Measurements from ENCODE around the gene RALBP1.
"Not testable (repeated sequence)": the region's sequence is repeated elsewhere in the genome, so short reads cannot be mapped to it uniquely, and the experiment has no call there.

Gene RALBP1

DNA sequence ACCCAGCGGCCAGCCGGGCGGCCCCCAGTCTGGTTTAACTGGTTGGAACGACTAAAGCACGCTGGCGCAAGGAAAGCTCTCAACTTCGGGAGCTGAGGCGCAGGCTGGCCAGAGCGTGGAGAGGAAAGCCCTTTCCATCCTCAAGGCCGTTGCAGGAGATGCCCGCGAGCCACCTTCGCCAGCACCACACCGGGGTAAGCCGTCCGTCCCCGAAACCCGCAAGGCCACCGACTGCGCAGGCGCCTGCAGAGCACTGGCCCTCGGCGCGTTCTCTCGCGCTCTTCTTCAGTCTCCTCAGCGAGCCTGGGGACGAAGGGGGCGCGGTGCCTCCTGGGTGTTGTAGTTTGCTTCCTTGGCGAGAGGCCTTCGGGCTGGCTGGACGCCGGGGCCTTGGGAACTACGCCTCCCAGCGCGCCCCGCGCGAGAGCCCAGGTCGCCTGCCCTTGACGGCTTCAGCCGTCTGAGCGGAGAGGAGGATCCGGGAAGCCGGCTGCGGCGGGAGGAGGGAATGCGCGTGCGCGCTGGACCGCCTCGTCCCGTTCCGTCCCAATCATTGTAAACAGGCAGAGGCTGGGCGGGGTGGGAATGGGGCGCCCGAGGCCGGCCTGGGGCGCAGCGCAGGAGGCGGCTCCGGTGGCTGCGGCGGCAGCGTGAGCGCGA is at the start of gene RALBP1:
Gene RALBP1, plus strand, starts transcription at position 531 of the 660 bp plus-strand sequence. CDS start 37,533 bp downstream, outside the sequence.
- DNase-seq = peak; percentile 94

DNA sequence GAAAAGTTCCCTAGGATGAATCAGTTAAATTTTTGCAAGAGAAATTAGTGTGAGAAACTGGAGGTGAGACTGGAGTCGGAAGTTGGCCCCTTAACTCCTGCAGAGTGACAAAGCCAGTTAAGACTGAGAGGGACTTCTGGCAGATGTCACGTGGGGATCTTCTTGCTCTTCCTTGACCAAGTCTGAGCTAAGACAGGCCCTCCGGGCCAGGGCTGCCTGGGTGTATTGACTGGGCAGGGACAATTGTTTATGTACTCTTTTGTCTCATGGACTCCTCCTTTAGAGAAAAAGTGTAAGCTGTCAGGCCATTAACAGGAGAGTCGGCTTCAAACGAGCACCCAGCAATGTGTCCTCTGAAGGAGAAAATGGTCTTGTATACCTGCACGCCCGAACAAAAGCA is 48.6 kb upstream of the RALBP1 start:
- no peak for DNase-seq

DNA sequence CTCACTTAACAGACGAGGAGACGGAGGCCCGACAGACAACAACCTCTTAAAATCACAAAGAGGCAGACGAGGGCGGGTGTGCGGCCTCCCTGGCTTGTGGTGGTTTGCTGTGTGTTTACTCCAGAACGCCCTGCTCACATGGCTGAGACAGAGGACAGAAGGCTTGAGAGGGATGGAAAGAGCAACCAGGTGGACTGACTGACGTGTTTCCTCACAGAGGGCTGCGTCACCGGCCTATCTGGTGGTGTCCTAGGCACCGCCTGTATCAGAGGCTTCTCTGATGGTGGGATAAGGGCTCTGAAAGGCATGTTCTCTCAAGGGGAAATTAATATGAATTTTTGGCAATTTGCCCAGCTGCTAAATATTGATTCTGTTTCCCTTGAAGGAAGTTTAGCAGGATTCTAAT is 47.0 kb upstream of the RALBP1 start:
- peak; percentile 63 for DNase-seq

DNA sequence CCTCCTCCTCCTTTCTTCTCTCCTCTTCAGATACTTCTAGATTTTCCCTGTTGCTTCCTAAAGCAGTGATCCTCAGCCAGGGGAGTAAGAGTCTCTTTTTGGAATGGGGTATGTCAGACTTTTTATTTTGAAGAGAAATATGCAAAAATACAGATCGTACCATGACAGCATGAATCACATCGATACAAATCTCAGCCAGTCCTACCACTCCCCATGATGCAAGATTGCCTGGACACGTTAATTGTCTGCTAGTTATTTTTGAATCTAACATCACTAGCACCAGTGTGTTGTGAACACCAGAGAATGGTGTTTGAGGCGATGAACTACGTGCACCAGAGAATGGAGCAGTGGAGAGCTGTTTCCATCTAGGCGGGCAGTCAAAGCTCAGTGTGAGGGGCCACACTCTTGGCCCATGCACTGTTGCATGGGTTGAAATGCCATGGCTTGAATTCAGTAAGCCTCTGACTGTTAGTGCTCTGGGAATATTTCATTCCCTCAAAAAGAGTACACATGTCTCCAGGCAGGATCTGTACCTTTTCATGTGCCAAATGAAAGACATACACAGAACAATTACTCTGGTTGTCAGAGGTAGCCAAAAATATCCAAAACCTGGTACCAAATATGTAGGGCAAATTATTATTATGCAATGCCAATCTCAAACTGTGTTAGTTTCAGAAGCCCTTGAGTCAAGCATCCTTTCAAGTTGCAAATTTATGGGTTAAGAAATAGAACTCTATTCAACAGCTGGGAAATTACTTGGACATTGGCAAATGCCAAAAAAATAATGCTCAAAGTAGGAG is 46.3 kb upstream of the RALBP1 start:
- no peak for DNase-seq

DNA sequence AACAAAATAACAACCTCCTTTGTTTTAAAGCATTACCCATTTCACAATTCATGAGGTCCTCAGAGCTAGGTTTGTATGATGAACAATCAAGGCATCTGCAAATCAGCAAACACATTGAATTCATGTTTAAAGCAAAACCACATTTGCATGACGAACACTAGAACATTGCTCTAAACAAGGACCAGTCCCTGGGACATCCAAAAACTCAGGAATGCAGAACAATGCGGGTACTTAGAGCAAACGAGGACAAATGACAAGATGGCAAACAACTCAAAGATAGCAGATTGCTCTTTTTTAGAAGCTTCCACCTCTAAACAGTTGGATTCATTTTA is 45.7 kb upstream of the RALBP1 start:
- no peak for DNase-seq

DNA sequence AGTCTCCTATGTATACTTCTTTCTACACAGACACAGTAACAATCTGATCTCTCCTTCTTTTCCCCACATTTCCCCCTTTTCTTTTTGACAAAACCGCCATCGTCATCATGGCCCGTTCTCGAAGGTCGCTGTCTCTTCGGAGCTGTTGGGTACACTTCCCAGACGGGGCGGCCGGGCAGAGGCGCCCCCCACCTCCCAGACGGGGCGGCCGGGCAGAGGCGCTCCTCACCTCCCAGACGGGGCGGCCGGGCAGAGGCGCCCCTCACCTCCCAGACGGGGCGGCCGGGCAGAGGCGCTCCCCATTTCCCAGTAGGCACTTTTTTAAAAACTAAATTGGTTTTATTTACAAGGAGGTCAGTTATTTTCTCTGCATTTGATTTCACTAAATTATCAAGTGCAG is 45.0 kb upstream of the RALBP1 start:
- not testable (repeated sequence) for DNase-seq

DNA sequence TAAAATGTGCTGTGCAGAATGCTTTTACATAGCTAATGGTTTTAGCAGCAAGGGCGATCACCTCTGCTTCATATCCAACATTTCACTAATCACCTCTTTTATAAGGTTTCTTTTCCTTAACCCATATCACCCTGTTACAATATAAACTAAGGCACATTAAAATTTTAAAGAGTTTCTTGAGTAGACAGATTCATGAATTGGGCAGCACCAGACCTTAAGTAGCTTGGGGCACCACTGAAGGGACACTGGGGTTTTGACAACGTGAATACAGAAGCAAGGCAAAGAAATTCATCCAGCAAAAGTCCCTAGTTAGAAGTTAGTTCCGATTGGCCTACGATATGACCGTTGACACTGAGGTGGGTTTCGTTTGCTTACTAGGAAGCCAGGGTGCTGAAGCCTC is 44.0 kb upstream of the RALBP1 start:
- no peak for DNase-seq

DNA sequence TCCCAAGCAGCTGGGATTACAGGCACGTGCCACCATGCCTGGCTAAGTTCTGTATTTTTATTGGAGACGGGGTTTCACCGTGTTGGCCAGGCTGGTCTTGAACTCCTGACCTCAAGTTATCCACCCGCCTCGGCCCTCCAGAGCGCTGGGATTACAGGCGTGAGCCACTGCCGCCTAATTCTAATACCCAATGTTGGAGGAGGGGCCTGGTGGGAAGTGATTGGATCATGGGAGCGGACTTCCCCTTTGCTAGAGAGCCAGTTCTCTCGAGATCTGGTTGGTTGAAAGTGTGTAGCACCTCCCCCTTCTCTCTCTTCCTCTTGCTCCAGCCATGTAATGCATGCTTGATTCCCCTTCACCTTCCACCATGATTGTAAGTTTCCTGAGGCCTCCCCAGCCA is 42.2 kb upstream of the RALBP1 start:
- DNase-seq = not testable (repeated sequence)

DNA sequence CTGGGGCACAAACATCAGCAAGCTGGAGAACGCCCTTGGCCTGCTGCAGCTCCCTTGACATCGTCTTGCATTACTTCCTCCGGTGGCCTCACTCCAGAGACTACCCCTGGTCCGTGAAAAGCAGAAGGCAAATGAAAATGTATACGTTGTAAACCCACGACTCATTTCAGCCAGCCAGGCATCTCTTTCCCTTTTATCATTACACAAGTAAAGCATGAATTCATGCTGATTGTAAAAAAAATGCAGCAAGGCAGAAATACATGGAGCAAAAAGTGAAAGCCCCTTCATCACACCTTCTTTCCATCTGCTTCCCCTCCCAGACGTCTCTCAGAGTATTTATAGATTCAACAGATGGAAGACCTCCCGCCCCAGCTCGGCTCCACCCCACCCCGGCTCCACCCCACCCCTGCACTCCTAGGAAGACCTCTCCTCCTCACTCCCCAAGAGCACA is 41.6 kb upstream of the RALBP1 start:
- no peak for DNase-seq

DNA sequence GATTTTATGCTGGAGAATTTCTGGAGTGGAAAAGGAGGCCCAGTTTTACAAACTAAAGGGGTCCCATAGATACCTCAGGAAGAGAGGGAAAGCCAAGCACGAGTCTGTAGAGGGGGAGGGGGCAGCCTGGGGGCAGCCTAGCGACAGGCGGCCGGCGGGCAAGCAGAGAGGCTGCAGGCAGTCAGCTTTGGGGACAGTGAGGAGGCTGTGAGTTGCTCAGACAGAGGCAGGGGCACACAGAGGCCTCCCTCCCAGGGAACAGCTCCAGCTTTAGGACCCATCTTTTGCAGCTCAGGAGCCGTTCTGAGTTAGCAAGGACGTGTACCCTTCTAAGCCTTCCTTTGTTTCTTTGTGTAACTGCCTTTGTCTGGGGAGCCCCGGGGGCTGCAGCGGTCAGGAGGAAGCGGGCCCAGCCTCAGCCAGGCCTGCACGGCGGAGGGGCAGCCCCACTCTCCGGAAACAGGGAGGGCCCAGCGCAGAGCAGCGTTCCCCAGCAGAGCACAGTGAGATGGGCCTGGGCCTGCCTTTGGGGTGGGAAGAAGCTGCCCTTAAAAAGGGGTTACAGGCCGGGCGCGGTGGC is 41.1 kb upstream of the RALBP1 start:
- DNase-seq = no peak

DNA sequence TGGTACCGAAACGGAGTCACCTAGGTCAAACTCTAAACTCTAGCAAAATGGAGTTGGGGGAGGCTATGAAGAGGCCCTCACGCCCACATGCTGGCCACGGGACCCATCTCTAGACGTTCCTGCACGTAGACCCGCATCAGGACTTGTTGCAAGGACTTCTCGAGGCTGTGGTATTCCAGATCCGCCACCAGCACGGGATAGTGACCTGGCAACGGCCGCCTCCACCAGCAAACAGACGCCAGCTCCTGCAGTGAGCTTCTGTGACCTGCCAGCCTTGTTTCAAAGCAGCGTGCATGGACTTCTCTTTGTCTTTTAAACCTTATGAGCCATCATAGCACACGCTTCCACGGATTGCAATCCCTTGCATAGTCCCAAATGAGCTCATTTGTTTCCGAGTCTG is 40.3 kb upstream of the RALBP1 start:
- no peak for DNase-seq

DNA sequence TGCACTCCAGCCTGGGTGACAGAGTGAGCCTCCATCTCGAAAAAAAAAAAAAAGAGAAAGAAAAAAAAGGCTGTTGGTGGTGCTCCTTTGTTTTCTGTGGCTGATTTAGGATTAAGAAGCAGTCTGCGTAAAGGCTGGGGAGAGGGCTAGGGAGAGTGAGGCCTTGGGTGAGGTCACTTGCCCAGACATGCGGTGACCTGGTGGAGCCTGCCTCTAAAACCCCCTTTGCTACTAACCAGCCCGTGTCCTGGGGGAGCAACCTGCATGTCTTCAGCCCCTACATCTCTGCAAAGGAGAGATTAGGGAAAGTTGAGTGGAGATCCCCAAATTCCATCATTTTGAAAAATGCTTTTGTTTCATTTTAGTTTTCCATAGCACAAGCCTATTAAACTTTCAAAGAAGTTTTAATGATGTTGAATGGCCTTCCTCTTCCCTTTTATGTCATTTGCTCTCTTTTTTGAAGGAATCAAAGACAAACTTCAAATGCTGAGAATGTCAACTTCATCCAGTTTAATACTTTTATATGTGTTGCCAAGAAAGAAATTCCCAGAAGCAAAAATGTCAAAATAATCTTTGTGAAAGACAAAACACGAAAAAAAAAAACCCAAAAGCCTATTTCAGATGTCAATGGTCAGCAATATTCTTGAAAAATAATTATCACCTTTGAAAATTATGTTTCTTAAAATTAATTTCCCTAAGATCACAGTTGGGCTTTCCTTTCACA is 38.9 kb upstream of the RALBP1 start:
- DNase-seq = no peak

DNA sequence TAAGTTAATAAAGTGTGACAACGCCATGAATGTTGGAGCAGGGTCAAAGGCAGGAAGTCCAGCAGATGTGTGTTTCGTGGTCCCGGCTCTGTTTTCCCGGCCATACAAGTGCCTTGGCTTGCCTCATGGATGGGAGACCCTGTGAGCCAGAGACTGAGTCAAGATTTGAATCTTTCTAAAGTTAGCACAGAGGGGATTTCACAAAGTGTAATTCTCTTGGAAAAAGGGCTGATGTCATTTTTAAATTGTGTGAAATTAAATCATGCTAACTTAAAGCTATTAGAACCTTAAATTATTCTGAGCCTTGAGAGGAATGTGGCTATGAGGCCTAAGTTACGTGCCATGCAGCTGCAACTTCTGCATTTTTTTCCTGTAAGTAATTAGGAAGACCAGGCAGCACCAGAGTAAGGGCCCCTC is 38.3 kb upstream of the RALBP1 start:
- DNase-seq = no peak

DNA sequence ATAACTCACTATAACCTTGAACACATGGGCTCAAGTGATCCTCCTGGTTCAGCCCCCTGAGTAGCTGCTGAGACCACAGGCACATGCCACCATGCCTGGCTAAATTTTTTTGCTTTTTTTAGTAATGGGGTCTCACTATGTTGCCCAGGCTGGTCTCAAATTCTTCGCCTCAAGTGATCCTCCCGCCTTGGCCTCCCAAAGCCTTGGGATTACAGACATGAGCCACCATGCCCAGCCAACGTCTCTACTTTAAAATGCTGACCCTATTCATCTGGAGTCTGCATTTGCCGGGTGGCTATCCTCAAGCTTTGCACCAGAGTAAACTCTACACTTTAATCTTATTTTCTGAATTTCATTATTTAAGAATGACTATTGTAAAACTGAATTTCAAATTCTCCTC is 37.6 kb upstream of the RALBP1 start:
- DNase-seq = no peak

DNA sequence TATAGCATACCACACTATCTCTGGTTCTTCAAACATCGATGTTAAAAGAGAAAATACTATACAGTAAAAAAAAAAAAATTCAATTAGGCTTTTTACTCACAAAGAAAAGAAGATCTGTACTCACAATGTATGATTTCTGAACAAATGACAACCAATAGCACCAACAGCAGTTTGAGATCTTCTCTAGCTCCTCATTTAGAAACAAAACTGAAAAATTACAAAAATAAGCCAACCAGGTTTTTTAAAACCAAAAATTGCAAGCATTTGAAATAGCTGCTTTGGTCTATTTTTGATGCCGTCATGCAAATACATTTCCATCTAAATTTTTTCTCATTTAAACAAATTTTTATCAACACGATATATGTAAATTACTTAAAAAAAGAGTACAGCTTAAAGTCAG is 34.3 kb upstream of the RALBP1 start:
- DNase-seq = no peak

DNA sequence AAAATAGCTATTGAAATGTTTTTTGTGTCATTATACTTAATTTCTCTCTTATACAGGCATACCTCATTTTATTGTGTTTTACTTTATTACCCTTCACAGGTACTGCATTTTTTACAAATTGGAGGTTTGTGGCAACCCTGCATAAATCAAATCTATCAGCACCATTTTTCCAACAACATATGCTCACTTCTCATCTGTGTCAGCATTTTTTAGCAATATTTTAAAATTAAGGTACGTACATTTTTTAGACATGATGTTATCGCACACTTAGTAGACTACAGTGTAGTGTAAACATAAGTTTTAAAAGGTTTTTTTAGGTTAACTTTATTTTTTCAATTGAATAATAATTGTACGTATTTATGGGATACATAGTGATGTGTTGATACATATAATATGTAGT is 30.8 kb upstream of the RALBP1 start:
- DNase-seq = no peak

DNA sequence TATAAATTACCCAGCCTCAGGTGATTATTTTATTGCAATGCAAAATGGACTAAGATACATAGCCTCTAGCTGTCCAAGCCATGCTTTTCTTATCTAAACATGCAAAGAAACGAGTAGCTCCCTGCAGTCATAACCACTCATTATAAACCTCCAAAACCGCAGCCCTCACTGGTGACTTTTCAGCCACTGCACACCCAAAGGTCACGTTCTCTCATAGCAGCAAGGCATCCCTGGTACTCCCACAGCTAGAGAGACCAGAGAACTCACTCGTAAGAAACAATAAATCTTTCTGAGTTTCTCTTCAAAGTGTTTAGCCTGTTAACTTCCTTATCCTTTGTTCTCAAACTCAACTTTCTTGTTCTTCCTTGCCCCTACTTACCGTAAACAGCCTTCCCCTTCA is 28.5 kb upstream of the RALBP1 start:
- DNase-seq = no peak

DNA sequence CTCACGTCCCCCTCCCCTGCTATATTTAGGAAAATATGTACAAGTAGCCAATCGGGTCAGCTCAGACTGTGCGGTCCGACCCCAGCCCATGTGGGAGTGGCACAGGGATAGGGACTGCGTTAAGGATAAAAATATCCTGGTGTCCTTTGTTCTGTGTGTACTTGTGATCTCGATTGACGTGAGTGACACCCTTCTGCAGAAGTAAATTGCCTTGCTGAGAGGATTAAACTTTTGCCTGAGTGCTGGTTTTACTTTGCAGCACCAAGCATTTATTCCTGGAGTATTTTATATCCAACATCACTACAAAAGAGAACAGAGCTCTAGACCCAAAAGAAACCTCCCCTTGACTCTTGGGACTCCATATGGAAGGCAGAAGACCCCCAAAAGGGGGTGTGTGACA is 28.0 kb upstream of the RALBP1 start:
- DNase-seq = no peak

DNA sequence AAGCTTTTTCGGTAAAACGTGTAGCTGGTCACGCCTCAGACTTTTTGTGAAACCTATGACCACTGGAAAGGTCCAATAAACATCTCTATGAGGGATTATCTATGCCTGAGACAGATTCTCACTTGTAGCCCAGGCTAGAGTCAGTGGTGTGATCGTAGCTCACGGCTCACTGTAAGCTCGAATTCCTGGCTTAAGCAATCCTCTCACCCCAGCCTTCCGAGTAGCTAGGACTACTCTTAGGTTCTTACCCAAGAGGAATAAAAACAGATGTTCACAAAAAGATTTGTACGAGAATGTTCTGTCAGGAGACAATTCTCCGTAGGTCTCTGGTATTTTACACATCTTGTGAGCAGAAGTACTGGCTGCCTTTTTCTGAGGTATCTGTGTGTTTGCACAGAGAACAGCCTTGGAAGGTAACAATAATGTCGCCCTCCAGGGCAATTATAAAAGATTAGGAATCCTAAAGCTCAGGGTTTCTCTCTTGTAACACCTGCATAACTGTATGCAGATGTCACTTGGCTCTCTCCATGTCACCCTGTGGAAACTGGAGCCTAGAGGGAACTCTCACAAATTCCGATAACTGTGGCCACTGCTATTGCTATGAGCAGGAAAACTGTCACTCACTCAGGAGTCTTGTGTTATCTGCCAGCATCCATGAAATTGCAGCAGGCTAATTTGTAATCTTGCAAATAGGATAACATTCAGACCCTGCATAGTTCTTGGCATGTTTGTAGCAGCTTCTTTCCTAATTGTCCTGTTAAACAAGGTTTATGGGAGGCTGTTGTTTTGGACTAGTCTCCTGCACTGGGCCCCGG is 25.5 kb upstream of the RALBP1 start:
- DNase-seq = no peak

DNA sequence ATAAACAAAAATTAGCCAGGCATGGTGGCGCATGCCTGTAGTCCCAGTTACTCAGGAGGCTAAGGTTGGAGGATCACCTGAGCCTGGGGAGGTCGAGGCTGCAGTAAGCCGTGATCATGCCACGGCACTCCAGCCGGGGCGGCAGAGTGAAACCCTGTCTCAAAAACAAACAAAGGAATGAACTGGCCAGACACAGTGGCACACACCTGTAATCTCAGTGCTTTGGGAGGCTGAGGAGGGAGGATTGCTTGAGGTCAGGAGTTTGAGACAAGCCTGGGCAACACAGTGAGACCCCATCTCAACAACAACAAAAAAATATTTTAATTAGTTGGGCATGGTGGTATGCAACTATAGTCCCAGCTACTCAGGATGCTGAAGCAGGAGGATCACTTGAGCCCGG is 24.4 kb upstream of the RALBP1 start:
- DNase-seq = not testable (repeated sequence)

DNA sequence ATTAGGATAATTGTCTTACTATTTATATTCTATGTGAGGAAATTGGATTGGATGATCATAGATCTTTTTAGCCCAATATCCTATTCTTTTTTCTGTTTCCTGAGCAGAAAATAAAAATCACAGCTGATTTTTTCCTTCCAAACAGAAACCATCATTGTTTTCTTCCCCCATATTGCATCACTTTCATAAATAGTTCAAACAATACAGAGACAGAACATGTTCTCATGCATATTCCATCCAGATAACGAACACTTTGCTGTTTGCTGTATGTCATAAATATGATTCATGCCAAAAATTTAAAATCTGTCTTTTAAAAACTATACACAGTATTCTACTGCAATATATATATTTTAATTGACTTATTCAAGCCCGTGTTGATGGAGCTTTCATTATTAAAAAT is 22.0 kb upstream of the RALBP1 start:
- DNase-seq = no peak

DNA sequence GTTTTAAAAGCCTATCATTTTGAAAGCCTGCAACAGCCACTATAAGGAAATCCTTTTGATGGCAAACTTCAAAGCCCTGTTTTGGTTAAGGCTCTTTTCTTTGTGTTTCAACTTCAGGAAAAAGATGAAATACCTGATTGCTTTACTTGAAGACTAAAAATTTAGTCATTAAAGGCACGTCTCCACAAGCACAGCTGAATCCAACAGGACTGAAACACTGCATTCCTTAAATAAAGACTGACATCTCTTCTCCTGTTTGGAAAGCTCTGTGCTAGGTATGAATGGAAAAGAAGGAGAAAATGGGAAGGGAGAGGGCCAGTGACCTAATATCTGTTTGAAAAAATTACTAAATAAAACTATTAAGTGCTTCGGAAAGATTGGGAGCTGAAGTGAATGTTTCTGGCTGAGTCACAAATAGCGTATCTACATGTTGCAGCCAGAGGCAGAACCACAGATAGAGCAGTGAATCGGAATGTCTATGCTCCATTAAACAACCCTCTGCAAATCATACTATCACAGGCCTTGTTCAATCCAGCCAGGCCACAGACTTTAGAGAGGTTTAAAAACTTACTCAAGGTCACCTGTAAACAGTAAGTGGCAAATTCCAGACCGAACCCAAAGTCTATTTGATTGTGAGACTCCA is 21.1 kb upstream of the RALBP1 start:
- DNase-seq = no peak

Measured in NCI-H510A treated with DMSO at 0.1 percent for 48 hours (cell line).